Natural killer cell (primary cell): Measurements from ENCODE around the gene SHKBP1. TPM values are rescaled to one million over a fixed set of nuclear protein-coding genes. Genes with fewer than 3 reads are reported as not detected.

Source experiments
- ATAC-seq, 3 donors: fragments of 150-1000 bp in 2 of 3; fragments of 200-7000 bp in 1 of 3; cut with Tn5 transposase; 1 replicate in 1 of 3; 2 replicates in 2 of 3; pipeline ENCODE4 v1.10.0; 2021; ENCODE audit warnings: mild to moderate bottlenecking in 2 of 3, moderate library complexity in 2 of 3
- DNase-seq, 2 donors: peaks; one replicate each; pipeline versions ENCODE4 v3.0.0 to v3.0.0-alpha.2; 2013 to 2021; ENCODE audit warnings: mixed read lengths in 1 of 2
- H3K27ac ChIP-seq: one replicate; pipeline ENCODE4 v1.5.1; 2013; ENCODE audit warnings: mild to moderate bottlenecking, low read length
- H3K27me3 ChIP-seq: one replicate; pipeline ENCODE4 v1.6.1; 2013; ENCODE audit warnings: low read length; ENCODE audit not compliant: control insufficient read depth, insufficient read depth
- H3K36me3 ChIP-seq: one replicate; pipeline ENCODE4 v1.6.1; 2013; ENCODE audit warnings: low read length; ENCODE audit not compliant: control insufficient read depth, insufficient read depth
- H3K4me1 ChIP-seq: one replicate; pipeline ENCODE4 v1.6.1; 2013; ENCODE audit warnings: low read length; ENCODE audit not compliant: control insufficient read depth, insufficient read depth
- H3K4me3 ChIP-seq: one replicate; pipeline ENCODE4 v1.5.1; 2013; ENCODE audit warnings: low read length
- H3K9me3 ChIP-seq: one replicate; pipeline ENCODE4 v1.6.1; 2013; ENCODE audit warnings: low read length; ENCODE audit not compliant: control insufficient read depth, insufficient read depth
- H3K27ac Mint-ChIP-seq, 2 donors: one replicate each; pipeline ENCODE4 v1.8.0; 2022; ENCODE audit warnings: mild to moderate bottlenecking in 2 of 2, mixed read lengths in 2 of 2, moderate library complexity in 1 of 2
- H3K27me3 Mint-ChIP-seq, 2 donors: one replicate each; pipeline ENCODE4 v1.8.0; 2022; ENCODE audit warnings: low read depth in 2 of 2, mixed read lengths in 2 of 2
- H3K36me3 Mint-ChIP-seq: one replicate; pipeline ENCODE4 v1.8.0; 2022; ENCODE audit warnings: mixed read lengths
- H3K4me1 Mint-ChIP-seq, 2 donors: one replicate each; pipeline ENCODE4 v1.8.0; 2022; ENCODE audit warnings: mixed read lengths in 2 of 2
- H3K4me3 Mint-ChIP-seq: one replicate; pipeline ENCODE4 v1.8.0; 2022; ENCODE audit warnings: mild to moderate bottlenecking, moderate library complexity, mixed read lengths
- H3K9me3 Mint-ChIP-seq, 2 donors: one replicate each; pipeline ENCODE4 v1.8.0; 2022; ENCODE audit warnings: mixed read lengths in 2 of 2
- CTCF ChIP-seq: fragments of 200-600 bp; IDR thresholded peaks from one replicate; pipeline ENCODE4 v1.8.0; 2022; ENCODE audit warnings: antibody characterized with exemption
- WGBS: methylation state at CpG from one replicate; pipeline ENCODE4 v1.1.7; 2013; ENCODE audit warnings: missing lambda C conversion rate; ENCODE audit not compliant: insufficient coverage; 5-methylcytosine and 5-hydroxymethylcytosine counted together
- intact Hi-C: fragments of 100-400 bp; cut with micrococcal nuclease; formaldehyde crosslinking; loops from one replicate; pipeline ENCODE4 v1.14.2; 2022
- total RNA-seq, 4 donors: library from RNA; stranded (reverse); fragments of 120-200 nt in 1 of 4; gene quantifications; one replicate each; pipeline versions ENCODE4 v1.2.3 to v1.2.4, GENCODE V29; 2013 to 2022

SHKBP1 gene
- total RNA-seq, 3 donors from 2014 or later (not counting 1 experiment from before 2014, with no cell fraction given), result 209 to 224 (median 209) TPM

- Mint-ChIP-seq H3K9me3 (no peaks in the 10 kb centered on the region), H3K4me3 (peak overlapping the region; percentile 97), H3K27ac (peak overlapping the region; percentile 84 to 93), H3K4me1 (peaks cover 47 to 70% of the 10 kb centered on the region in 2 donors), H3K27me3 (no peaks in the 10 kb centered on the region), H3K36me3 (no peaks in the 10 kb centered on the region)
- intact Hi-C loops, result no loop called here
- no peak for TF ChIP-seq CTCF
- no peak for DNase-seq
- H3K9me3 ChIP-seq, result no peaks in the 10 kb centered on the region
- H3K27me3 ChIP-seq, result no peaks in the 10 kb centered on the region
- no peaks in the 10 kb centered on the region for H3K36me3 ChIP-seq
- ATAC-seq, result no peak
- WGBS, result 95% methylated on average over 10 of the region's 10 CpGs
- peaks cover 52% of the 10 kb centered on the region for H3K4me1 ChIP-seq
- peak overlapping the region; percentile 90 for H3K27ac ChIP-seq
- H3K4me3 ChIP-seq, result no peak overlapping the region
These were observed 35.4 kb downstream of the SHKBP1 start for GRCh38 chr19:40611900-40612698.

- Mint-ChIP-seq H3K27ac (peak overlapping the region; percentile 84 to 93), H3K9me3 (no peaks in the 10 kb centered on the region), H3K27me3 (no peaks in the 10 kb centered on the region), H3K36me3 (no peaks in the 10 kb centered on the region), H3K4me1 (peaks cover 47 to 64% of the 10 kb centered on the region in 2 donors), H3K4me3 (peak overlapping the region; percentile 97)
- H3K9me3 ChIP-seq, result no peaks in the 10 kb centered on the region
- ATAC-seq (peak; percentile 13 to 29 (median 27)), DNase-seq (peak; percentile 65 to 84)
- intact Hi-C loops, result no loop called here
- peak overlapping the region; percentile 76 for H3K4me3 ChIP-seq
- no peaks in the 10 kb centered on the region for H3K36me3 ChIP-seq
- H3K4me1 ChIP-seq, result peaks cover 52% of the 10 kb centered on the region
- H3K27me3 ChIP-seq, result no peaks in the 10 kb centered on the region
- WGBS, result 28% methylated on average over 50 of the region's 50 CpGs
- peak overlapping the region; percentile 68 for H3K27ac ChIP-seq
- TF ChIP-seq CTCF, result no peak
These were observed 36.4 kb downstream of the SHKBP1 start for GRCh38 chr19:40612831-40613689.

- H3K4me1 ChIP-seq, result peaks cover 50% of the 10 kb centered on the region
- peak overlapping the region; percentile 76 for H3K4me3 ChIP-seq
- H3K27ac ChIP-seq, result peak overlapping the region; percentile 68
- H3K36me3 Mint-ChIP-seq, result no peaks in the 10 kb centered on the region
- peak overlapping the region; percentile 97 for H3K4me3 Mint-ChIP-seq
- ATAC-seq (peak; percentile 67 to 85 (median 74)), DNase-seq (peak; percentile 80 to 91)
- H3K27ac Mint-ChIP-seq, result peak overlapping the region; percentile 84 to 93
- H3K27me3 ChIP-seq, result no peaks in the 10 kb centered on the region
- WGBS, result 2% methylated on average over 67 of the region's 67 CpGs
- H3K4me1 Mint-ChIP-seq, result peaks cover 42 to 58% of the 10 kb centered on the region in 2 donors
- intact Hi-C loops, result no loop called here
- no peaks in the 10 kb centered on the region for H3K36me3 ChIP-seq
- H3K9me3 ChIP-seq, result no peaks in the 10 kb centered on the region
- H3K27me3 Mint-ChIP-seq, result no peaks in the 10 kb centered on the region
- no peaks in the 10 kb centered on the region for H3K9me3 Mint-ChIP-seq
- no peak for TF ChIP-seq CTCF
These were observed 37.3 kb downstream of the SHKBP1 start for GRCh38 chr19:40613690-40614621.
